OCI-LY3 (cell line): ENCODE data around the gene LILRB5.

Experiments
- CTCF ChIP-seq: fragments of 200-600, 300-600 bp; sonication (generic); IDR thresholded peaks from 2 replicates; pipeline ENCODE4 v1.5.1; 2014; ENCODE audit warnings: antibody characterized with exemption, low read length, low read depth
- EZH2phosphoT487 ChIP-seq: fragments of 200-600 bp; shearing (Covaris generic); IDR thresholded peaks from 2 replicates; pipeline ENCODE4 v1.6.1; 2018; ENCODE audit warnings: antibody characterized with exemption, mixed run types, low read depth

GRCh38 chr19:54207983-54208783, 48.9 kb downstream of the LILRB5 start:
- TF ChIP-seq CTCF (no peak), EZH2phosphoT487 (no peak)
